Stimulated activated naive CD8-positive, alpha-beta T cell treated with anti-CD3 and anti-CD28 coated beads, Interleukin-15, Interleukin-2, amounts not matched to agents 100 U/mL and 50 U/mL, for 24 hours (primary cell): ENCODE data around the gene SPECC1.
"Not testable (repeated sequence)": the region's sequence is repeated elsewhere in the genome, so short reads cannot be mapped to it uniquely, and the experiment has no call there.

Experiments
- ATAC-seq: fragments of 150-1000 bp; cut with Tn5 transposase; one replicate; pipeline ENCODE4 v1.10.0; 2021
- DNase-seq: peaks from one replicate; pipeline ENCODE4 v3.0.0; 2021

The SPECC1 gene

GRCh38 chr17:20236578-20237227 is 227.5 kb downstream of the SPECC1 start:
- ATAC-seq (no peak), DNase-seq (no peak)

GRCh38 chr17:20239776-20240175 is 230.6 kb downstream of the SPECC1 start:
- ATAC-seq, DNase-seq: not testable (repeated sequence)

- ATAC-seq (no peak), DNase-seq (no peak)
Measured at GRCh38 chr17:20241855-20242254, 232.7 kb downstream of the SPECC1 start.

- ATAC-seq (no peak), DNase-seq (no peak)
Measured at GRCh38 chr17:20242271-20242670, 233.1 kb downstream of the SPECC1 start.

- DNase-seq (no peak), ATAC-seq (no peak)
Measured at GRCh38 chr17:20243524-20243923, 234.4 kb downstream of the SPECC1 start.

GRCh38 chr17:20244671-20245070 is 235.5 kb downstream of the SPECC1 start:
- DNase-seq (no peak), ATAC-seq (no peak)

- ATAC-seq (no peak), DNase-seq (no peak)
Measured at GRCh38 chr17:20246692-20247091, 237.5 kb downstream of the SPECC1 start.

GRCh38 chr17:20253323-20253722 is 244.2 kb downstream of the SPECC1 start:
- ATAC-seq, result no peak
- DNase-seq, result no peak

- no peak for ATAC-seq
Measured at GRCh38 chr17:20254541-20254940, 245.4 kb downstream of the SPECC1 start.

GRCh38 chr17:20256144-20256543 is 247.0 kb downstream of the SPECC1 start:
- DNase-seq (no peak), ATAC-seq (no peak)

More at GRCh38 chr17:20254541-20254940, 245.4 kb downstream of the SPECC1 start:
- DNase-seq, result no peak

- no peak for DNase-seq
- ATAC-seq, result no peak
Measured at GRCh38 chr17:20257008-20257407, 247.8 kb downstream of the SPECC1 start.

GRCh38 chr17:20257798-20258197 is 248.6 kb downstream of the SPECC1 start:
- ATAC-seq (no peak), DNase-seq (no peak)

GRCh38 chr17:20259668-20260067 is 250.5 kb downstream of the SPECC1 start:
- ATAC-seq (no peak), DNase-seq (no peak)

- no peak for ATAC-seq
- no peak for DNase-seq
Measured at GRCh38 chr17:20260268-20260667, 251.1 kb downstream of the SPECC1 start.

- DNase-seq, result no peak
- no peak for ATAC-seq
Measured at GRCh38 chr17:20262226-20263114, 253.3 kb downstream of the SPECC1 start.

GRCh38 chr17:20263115-20263433 is 253.9 kb downstream of the SPECC1 start:
- ATAC-seq, DNase-seq: not testable (repeated sequence)

- ATAC-seq (no peak), DNase-seq (no peak)
Measured at GRCh38 chr17:20263595-20263994, 254.4 kb downstream of the SPECC1 start.

- no peak for DNase-seq
- ATAC-seq, result no peak
Measured at GRCh38 chr17:20264996-20265395, 255.8 kb downstream of the SPECC1 start.

GRCh38 chr17:20266806-20267458 is 257.8 kb downstream of the SPECC1 start:
- DNase-seq (no peak), ATAC-seq (no peak)

- ATAC-seq, result no peak
Measured at GRCh38 chr17:20267459-20267842, 258.3 kb downstream of the SPECC1 start.

GRCh38 chr17:20270369-20270768 is 261.2 kb downstream of the SPECC1 start:
- DNase-seq (no peak), ATAC-seq (no peak)

More at GRCh38 chr17:20267459-20267842, 258.3 kb downstream of the SPECC1 start:
- peak; percentile 30 for DNase-seq

- no peak for ATAC-seq
- no peak for DNase-seq
Measured at GRCh38 chr17:20271011-20271610, 262.0 kb downstream of the SPECC1 start.
